NCI-H226 (cell line): ENCODE results near the gene KLHL30.

ENCODE experiments used
- DNase-seq: peaks from one replicate; pipeline ENCODE4 v3.0.0-alpha.2; 2015

The KLHL30 gene

DNA sequence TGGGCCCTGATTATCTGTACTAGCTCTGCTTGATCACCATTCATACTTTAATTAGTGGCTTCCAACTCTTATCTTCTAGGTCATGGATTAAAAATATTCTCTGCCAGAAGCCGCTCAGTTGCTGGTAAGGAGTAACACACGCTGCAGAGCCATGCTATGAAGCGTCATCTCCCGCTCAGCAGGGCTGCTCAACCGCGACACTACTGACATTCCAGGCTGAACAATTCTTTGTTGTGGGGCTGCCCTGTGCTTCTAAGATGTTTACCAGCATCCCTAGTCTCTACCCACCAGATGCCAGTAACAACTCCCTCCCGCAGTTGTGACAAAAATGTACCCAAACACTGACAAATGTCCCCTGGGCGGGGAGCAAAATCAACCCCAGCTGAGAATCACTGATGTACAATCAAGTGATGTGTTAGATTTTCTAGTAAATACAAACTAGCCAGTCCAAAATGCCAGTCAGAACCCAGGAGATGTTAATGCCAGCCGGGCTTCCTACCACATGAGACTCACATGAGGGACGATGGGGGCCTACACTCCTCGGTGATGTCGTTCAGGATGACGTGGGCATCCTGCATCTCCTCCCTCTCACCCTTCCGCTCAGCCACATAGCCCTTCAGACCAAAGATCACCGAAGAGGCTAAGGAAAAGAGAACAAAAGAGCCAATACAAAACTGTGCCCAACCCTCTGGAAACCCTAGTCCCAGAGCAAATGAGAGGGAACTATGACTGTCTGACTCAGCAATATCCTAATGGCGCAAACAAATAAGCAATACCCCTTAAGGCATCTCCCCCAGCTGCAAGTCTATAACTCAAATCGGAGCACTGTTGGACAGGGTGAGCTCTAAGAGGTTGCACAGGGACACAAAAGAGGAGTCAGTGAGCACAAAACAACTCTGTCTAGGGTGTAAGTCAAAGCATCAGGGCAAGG, 49.4 kb downstream of the KLHL30 start:
- no peak for DNase-seq

DNA sequence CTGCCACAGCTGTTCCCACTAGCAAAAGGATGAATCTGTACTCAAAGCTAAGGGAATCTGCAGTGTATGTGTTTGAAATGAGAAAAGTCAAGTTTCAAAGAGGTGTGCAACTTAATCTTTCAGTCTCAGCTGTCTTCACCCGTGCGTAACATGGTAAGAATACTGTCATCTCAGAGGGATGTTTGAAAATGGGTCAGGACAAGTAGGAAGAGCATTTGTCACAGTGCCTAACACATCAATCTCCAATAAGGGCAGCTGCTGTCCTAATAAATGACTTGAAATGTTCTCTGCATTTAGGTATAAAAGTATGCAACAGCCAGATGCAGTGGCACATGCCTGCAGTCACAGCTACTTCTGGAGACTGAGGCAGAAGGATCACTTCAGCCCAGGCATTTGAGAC, 52.0 kb downstream of the KLHL30 start:
- DNase-seq, result no peak
